HG03521 (cell line): ENCODE data around the gene NUAK1.

Experiments used
- ATAC-seq: cut with Tn5 transposase; IDR thresholded peaks from one replicate; pipeline ENCODE4 v1.9.1; 2021; ENCODE audit warnings: mild to moderate bottlenecking, moderate library complexity; ENCODE audit not compliant: unreplicated experiment

Gene NUAK1

DNA sequence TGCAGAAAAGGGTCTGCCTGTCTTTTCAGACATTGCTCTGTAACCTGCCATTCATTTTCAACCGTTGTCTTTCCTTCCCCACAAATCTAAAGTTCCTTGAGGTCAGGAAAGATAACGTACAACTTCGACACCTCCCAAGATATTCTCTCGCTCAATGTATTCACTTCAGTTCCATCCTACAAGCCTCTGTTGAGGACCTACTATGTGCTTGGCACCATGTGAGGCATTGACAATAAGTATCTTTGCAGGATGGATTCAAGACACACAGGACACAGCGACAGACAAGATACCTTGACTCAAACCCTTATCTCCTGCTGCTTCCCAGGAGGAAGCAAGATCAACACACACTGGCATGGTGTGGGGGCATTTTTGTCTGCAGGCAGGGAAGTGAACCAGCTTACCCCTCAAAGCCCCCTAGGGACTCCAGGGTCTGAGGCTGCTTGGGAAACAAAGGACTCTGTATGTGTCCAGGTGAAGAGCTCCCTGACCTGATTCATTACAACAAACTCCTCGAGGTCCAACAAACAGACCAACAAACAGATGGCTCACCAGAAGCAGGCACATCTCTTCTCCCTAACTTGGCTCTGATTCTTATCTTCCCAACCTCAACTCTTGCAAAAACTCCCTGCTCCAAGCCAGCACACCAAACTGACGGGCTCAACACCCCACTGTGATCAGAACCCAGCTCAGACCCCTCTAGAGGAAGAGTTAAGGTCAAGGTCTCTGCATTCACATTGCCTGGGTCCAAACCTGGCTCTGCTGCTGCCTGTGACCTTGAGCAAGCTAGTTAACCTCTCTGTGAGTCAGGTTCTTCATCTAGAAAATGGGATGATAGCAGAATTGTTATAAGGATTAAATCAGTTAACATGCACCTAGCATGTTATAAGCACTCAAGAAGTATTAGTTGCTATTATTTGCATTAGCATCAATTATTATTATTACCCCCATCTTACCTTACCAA lies 6.3 kb downstream of the NUAK1 start:
- ATAC-seq: no peak

DNA sequence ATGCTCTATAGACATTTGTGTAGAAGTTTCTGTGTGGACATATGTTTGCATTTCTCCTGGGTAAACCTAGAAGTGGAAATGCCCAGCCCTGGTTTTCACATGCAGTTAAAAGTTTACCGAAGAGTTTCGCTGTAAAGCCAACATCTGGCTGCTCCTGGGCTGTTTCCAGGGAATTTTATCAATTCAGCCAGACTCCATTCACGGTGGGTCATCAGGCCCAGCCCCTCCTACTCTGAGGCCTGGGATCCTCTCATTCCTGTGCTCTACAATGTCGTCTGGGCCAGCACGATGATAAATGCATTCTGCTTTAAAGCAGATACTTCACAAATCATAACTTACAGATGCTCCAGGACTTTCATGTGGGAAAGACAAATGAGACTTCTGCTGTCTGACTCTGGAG lies 7.1 kb downstream of the NUAK1 start:
- ATAC-seq: no peak

- ATAC-seq: no peak
Observed at GRCh38 chr12:106130474-106131113, 8.2 kb downstream of the NUAK1 start.

DNA sequence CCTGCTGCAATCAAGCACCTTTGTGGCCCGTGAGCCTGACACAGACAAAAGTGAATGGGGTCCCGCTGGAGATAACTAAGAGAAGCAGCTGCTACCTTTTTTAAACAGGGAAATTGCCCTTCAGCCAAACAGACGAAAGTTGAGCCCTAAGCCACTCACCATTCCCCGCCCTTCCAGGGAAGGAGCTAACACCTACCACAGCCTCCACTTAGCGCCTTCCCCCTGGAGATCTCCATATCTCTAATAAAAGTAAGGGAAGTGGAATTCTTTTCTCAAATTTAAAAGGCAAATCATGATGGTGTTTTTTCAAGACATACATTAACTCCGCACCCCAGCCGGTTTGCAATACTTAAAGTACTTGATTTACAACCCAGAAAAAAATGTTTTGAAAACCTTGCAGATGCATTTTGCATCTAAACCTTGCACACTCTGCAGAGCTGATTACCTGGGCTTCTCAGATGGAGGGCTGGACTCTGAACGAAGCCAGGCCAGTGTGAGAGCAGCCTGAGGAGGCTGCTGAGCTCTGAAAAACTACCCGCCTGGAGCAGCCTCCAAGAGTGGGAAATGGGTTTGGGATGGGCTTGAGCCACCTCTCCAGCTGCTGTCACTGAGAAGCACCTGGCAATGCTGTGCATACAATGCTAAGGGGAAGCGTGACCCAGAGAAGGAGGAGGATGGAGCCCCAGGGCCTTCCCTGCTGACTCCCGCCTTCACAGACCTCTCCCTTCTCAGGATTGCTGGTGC lies 10.0 kb downstream of the NUAK1 start:
- ATAC-seq: no peak

- no peak for ATAC-seq
Observed at GRCh38 chr12:106127338-106128126, 11.2 kb downstream of the NUAK1 start.

DNA sequence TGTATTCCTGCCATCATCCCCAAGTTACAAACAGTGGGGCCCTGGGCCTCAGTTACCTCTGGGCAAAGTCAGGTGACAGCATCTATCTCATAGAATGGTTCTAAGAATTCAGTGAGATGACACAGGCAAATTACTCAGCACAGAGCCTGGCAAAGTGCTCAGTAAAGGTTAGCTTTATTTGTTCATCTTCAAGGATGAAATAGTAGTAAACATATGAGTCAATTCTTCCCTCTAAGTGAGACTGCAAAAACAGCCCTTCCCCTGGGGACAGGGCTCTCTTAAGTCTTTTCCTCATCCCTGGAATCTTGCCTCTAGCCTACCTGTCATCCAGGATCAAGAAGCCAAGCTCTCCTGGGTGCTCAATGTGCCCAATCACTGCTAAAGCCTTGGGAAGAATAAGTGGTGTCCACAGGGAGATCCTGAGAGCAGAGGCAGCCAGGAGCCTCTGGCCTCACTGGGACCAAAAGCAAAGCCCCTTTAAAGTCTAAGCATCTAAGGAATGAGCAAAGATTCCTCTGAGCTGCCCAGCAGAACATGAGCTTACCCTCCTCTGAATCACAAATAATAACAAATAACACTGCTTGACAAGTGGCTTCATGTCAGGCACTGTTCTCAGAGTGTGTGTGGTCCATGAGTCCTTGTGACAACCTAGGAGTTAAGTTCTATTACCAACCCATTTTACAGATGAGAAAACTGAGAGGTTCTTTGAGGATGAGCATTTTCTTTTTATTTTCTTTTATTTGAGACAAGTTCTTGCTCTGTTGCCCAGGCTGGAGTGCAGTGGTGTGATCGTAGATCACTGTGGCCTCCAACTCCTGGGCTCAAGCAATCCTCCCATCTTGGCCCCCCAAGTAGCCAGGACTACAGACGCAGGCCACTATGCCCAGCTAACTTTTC lies 12.1 kb downstream of the NUAK1 start:
- ATAC-seq: no peak

- ATAC-seq: no peak
Observed at GRCh38 chr12:106125351-106126095, 13.2 kb downstream of the NUAK1 start.

GRCh38 chr12:106123551-106124081 lies 15.1 kb downstream of the NUAK1 start:
- no peak for ATAC-seq

- ATAC-seq: no peak
Observed at GRCh38 chr12:106123110-106123509, 15.6 kb downstream of the NUAK1 start.

DNA sequence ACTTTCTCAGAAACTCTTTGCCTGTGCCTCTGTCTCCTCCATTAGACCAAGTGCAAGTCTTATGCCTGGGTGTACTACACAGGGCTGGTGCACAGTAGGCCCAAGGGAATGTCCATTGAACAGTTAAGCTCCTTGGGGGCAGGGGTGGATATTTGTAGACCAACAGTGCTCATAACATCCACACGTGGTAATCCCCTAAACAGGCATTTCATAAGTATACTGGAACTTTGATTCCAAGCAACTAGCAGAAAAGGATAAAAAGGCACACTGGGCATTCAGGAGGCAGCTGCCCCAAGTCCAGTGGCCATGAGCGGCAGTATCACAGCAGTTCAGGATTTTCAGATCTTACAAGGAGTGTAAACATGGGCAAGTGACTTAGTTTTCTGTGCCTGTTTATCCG lies 16.8 kb downstream of the NUAK1 start:
- no peak for ATAC-seq

DNA sequence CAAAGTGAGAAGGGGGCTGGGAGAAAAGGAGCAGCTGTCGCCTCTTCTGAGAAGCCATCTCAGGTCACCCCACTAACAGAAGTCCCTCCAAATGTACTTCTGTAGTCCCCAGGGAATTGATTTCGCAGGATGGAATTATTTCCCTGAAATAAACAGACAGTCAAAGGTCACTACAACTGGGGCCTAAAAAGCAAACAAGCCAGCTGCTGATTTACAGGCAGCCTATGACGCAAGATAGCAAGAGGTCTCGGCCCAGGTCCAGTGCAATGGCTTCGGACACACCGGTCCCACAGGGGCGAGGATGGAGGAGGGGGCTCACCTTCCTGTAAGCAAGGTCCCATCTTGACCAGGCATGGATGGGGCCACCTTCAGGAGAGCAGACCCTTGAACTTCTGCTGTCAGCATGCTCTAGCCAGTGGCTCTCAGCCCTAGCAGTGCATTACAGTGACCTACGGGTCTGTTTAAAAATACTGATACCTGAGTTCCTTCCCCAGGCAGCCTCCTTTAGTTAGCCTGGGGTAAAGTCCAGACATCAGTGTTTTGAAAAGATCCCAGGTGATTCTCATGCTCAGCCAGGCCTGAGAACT lies 18.1 kb downstream of the NUAK1 start:
- no peak for ATAC-seq

GRCh38 chr12:106119301-106119700 lies 19.5 kb downstream of the NUAK1 start:
- ATAC-seq: no peak

DNA sequence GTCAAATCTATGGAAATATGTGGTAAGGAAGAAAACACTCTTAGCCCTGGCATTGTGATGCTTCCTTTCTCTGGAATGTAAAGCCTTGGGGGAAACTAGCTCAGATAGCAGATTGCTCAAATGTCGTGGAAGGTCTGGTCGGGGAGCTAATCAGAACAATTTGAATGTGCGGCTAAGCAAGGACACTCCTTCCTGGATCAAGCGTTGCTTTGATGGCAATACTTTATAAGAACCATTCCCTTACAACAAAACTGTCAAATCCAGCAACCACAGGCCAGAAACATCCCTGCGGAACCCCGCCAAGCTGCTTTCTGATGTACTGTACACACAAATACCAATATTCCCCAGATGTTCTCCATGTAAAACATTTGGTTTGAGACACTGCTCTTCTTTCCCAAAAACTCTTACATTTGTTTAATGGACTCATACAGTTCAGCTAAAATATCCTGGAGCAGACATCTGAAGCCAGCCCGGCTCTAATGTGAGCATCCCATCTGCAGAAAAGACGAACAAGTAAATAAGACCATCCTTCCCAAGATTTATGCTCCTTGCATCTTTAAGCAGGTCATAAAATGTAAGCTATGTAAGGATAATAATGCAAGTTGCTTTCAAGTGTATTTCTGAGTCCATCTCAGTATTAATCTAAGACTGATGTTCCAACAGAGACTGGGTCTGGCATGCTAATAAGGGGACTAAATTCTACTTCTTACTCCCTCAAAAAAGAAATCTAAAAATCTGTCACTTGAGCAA lies 20.2 kb downstream of the NUAK1 start:
- no peak for ATAC-seq

GRCh38 chr12:106115440-106115839 lies 23.3 kb downstream of the NUAK1 start:
- no peak for ATAC-seq

DNA sequence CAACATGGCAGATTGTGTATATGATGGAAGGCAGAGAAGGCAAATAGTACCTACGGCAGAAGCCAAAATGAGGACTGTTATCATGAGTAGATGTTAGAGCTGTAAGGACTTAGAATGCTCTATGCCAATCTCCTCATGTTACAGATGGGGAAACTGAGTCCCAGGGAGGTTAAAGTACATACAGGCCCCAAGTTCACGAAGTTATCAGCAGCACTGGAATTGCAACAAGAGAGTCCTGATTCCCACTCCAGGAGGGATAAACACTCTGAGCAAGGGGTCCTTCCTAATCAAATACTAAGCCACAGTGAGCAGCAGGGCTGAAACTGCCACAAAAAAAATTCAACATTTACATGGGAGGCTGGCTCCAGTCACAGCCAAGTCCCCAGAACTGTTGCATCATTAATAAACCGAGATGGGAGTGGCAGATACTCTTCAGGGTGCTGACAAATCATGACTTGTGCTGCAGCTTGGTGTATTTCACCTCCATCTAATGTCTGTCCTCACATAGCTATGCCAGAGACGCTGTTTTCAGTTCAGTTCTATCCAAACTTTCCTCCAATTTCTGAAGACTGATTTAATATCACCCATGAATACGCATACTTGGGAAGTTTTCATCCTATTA lies 24.2 kb downstream of the NUAK1 start:
- no peak for ATAC-seq

DNA sequence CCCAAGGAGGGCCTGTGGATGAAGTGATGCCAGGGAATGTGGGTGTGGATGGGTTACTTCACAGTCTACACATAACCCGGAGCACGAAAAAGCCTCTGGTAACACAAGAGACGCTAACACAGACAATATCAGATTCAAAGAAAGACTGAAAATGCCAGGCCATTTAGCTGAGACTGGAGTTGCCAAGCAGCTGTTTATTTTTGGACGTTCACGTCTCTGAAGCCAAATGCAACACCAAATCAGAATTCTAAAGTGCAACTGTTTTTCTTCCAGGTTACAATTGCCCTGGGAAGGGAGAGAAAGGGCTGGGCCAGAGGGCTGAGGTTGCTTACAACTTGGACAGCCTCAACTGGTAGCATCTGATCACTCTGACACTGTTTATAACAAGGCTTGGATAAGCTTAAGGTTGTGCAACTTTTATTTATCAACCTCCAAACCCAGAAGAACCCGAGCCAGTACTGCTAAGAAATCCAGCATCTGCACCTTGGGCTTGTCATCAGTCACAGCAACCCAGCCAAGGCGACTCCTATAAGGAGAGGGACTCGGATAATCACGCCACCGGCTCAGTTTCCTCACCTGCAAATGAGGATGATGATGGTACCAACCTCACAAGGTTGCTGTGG lies 24.8 kb downstream of the NUAK1 start:
- ATAC-seq: no peak

GRCh38 chr12:106113446-106113823 lies 25.3 kb downstream of the NUAK1 start:
- ATAC-seq: no peak
